ENCODE measurements around the gene CADPS. TPM values are rescaled to one million over a fixed set of nuclear protein-coding genes. Genes with fewer than 3 reads are reported as not detected.

Gene CADPS
- total and polyA plus RNA-seq, 2 of the 4 experiments (the other 2 are of a cell fraction), result not detected

DNA sequence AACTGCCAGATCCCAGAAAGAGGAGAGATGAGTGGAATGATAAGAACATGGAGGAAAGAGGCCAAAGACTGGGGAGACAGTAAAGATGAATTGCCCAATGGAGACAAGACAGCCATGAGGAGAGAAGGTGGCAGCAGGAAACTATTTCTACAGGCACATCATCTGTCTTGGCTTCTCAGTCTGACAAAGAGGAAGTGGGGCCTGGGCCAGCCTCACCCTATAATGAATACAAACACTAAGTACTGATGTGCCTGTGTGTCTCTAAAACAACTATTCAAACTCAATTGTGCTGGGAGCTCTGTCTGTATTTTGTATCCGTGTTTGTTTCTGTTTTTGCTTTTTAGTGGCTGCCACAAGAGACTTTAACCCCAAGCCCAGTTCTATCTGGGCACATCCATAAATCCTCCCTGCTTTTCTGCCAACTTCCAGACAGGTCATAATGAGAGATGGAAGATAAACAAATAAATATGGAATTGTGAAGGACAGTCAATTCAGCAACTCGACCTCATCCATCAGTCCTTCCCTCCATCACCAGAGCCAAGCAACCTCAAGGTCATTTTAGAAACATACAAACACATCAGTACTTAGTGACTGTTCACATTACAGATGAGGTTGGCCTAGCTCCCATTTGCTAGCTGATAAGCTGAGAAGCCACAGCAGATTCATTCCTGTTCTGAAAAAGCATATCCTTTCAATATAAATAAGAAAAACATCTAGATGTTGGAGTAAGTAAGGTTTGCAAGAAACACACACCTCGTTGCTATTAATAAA is 116.7 kb downstream of the CADPS start:
- CTCF ChIA-PET, result no interaction called here
- in situ Hi-C loops (cut with MboI; ENCODE audit: low sequenced_read_pairs), result no loop called here
- no CpG with 5 or more reads among the region's 3 CpGs for WGBS, 2 experiments (ENCODE audit: extremely low coverage in 2 of 2, insufficient read length in 1 of 2)

More for the DNA sequence above, 116.7 kb downstream of the CADPS start:
- H2AK9ac ChIP-seq (replicated peaks; ENCODE audit: low read depth, low read length, poor library complexity), result no peak overlapping the region
- ATAC-seq (ENCODE audit: low read depth), result no peak
- POLR2A ChIA-PET (ENCODE audit: unreplicated experiment), result no interaction called here
- H3K23ac ChIP-seq (ENCODE audit: low read depth, low read length), result no peak overlapping the region
- no peaks in the 10 kb centered on the region for H3K9me3 ChIP-seq (ENCODE audit: control insufficient read depth, insufficient read depth, low read length)
- no peak overlapping the region for H2BK15ac ChIP-seq (ENCODE audit: low read depth, low read length)
- TF ChIP-seq MXI1 (IDR thresholded peaks at IDR 0.05; ENCODE audit: borderline replicate concordance, low read depth, low read length) (no peak), MAZ (IDR thresholded peaks at IDR 0.05; ENCODE audit: borderline replicate concordance, low read depth, low read length) (no peak), RFX5 (IDR thresholded peaks at IDR 0.05; ENCODE audit: low read depth, low read length) (no peak), CTCF (conservative IDR thresholded peaks at IDR 0.05; ENCODE audit: low read depth, low read length) (no peak), NFE2L2 (IDR thresholded peaks at IDR 0.05; ENCODE audit: low read depth, low read length) (no peak), SMC3 (IDR thresholded peaks at IDR 0.05; ENCODE audit: low read depth, low read length) (no peak), RAD21 (IDR thresholded peaks at IDR 0.05; ENCODE audit: low read length) (no peak), RCOR1 (IDR thresholded peaks at IDR 0.05; ENCODE audit: insufficient replicate concordance, low read length) (no peak), BHLHE40 (IDR thresholded peaks at IDR 0.05; ENCODE audit: low read depth, low read length) (no peak), MAFK (IDR thresholded peaks at IDR 0.05; ENCODE audit: low read depth, low read length) (no peak), FOS (IDR thresholded peaks at IDR 0.05; ENCODE audit: low read depth, low read length) (no peak), CEBPB (IDR thresholded peaks at IDR 0.05; ENCODE audit: low read depth, low read length) (no peak), POLR2A (IDR thresholded peaks at IDR 0.05; ENCODE audit: low read depth, low read length) (no peak), CHD1 (IDR thresholded peaks at IDR 0.05; ENCODE audit: low read depth, low read length) (no peak)
- TF ChIP-seq, protein P1, sequence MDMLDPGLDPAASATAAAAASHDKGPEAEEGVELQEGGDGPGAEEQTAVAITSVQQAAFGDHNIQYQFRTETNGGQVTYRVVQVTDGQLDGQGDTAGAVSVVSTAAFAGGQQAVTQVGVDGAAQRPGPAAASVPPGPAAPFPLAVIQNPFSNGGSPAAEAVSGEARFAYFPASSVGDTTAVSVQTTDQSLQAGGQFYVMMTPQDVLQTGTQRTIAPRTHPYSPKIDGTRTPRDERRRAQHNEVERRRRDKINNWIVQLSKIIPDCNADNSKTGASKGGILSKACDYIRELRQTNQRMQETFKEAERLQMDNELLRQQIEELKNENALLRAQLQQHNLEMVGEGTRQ (IDR thresholded peaks at IDR 0.05; ENCODE audit: low read depth, low read length), result no peak
- TF ChIP-seq, protein P2, sequence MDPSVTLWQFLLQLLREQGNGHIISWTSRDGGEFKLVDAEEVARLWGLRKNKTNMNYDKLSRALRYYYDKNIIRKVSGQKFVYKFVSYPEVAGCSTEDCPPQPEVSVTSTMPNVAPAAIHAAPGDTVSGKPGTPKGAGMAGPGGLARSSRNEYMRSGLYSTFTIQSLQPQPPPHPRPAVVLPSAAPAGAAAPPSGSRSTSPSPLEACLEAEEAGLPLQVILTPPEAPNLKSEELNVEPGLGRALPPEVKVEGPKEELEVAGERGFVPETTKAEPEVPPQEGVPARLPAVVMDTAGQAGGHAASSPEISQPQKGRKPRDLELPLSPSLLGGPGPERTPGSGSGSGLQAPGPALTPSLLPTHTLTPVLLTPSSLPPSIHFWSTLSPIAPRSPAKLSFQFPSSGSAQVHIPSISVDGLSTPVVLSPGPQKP (IDR thresholded peaks at IDR 0.05; ENCODE audit: borderline replicate concordance, low read depth, low read length), result no peak
- H2AK5ac ChIP-seq (ENCODE audit: low read depth, low read length), result no peak overlapping the region
- no peak overlapping the region for H3K4me3 ChIP-seq (ENCODE audit: insufficient read depth, low read depth, low read length)
- H2AFZ ChIP-seq (replicated peaks; ENCODE audit: low read length, poor library complexity), result no peak overlapping the region
- intact Hi-C loops (cut with micrococcal nuclease), result no loop called here
- no peak overlapping the region for H2BK20ac ChIP-seq (ENCODE audit: low read depth, low read length)
- no peak overlapping the region for H4K91ac ChIP-seq (ENCODE audit: insufficient read depth, low read depth, low read length)
- DNase-seq, result no peak
- H3K79me1 ChIP-seq (ENCODE audit: low read depth in 1 of 2, low read length in 2 of 2), result no peaks in the 10 kb centered on the region
- H3K36me3 ChIP-seq (ENCODE audit: control insufficient read depth, insufficient read depth, low read length), result no peaks in the 10 kb centered on the region
- H3K27me3 ChIP-seq (ENCODE audit: control insufficient read depth, insufficient read depth, low read length), result no peaks in the 10 kb centered on the region
- H3K4ac ChIP-seq (ENCODE audit: low read depth, low read length), result no peak overlapping the region
- no peak overlapping the region for H2BK5ac ChIP-seq (ENCODE audit: low read depth, low read length, poor library complexity, severe bottlenecking)
- H3K14ac ChIP-seq (replicated peaks; ENCODE audit: low read depth, low read length), result no peak overlapping the region
- no peak overlapping the region for H4K5ac ChIP-seq (ENCODE audit: low read depth, low read length)
- no peak overlapping the region for H2BK120ac ChIP-seq (ENCODE audit: low read depth, low read length)
- dilution Hi-C loops (cut with HindIII; ENCODE audit: low sequenced_read_pairs, unreplicated experiment), result no loop called here
- H3K9me1 ChIP-seq (ENCODE audit: insufficient read depth, low read length), result no peaks in the 10 kb centered on the region
- no peak overlapping the region for H3K56ac ChIP-seq (ENCODE audit: extremely low read depth, insufficient read depth, low read length)
- H3K27ac ChIP-seq (ENCODE audit: insufficient read depth, low read length), result no peak overlapping the region
- no peaks in the 10 kb centered on the region for H3K4me1 ChIP-seq (ENCODE audit: control insufficient read depth, insufficient read depth, low read length)
- H3K4me2 ChIP-seq (ENCODE audit: low read depth, low read length), result no peak overlapping the region
- H4K20me1 ChIP-seq (ENCODE audit: insufficient read depth, low read length), result no peaks in the 10 kb centered on the region
- BruUV-seq (replicated peaks), result no TSS peak
- H3K18ac ChIP-seq (ENCODE audit: low read depth, low read length), result no peak overlapping the region
- H4K8ac ChIP-seq (ENCODE audit: low read depth in 2 of 2, low read length in 2 of 2), result no peak overlapping the region
- H3K9ac ChIP-seq (ENCODE audit: low read depth, low read length), result no peak overlapping the region
